Transverse colon (tissue), 4 donors: ENCODE measurements around the gene DECR2. TPM values are rescaled to one million over a fixed set of nuclear protein-coding genes. Genes with fewer than 3 reads are reported as not detected.
A peak's percentile ranks its signal among the peaks of the same experiment; 100 is the strongest.

Experiments
- DNase-seq: peaks from one replicate; pipeline ENCODE4 v3.0.0-alpha.2; 2019
- H3K27ac ChIP-seq, 4 donors: fragments of 200-600 bp; sonication (generic); 2 replicates each; pipeline ENCODE4 v1.5.1; 2016 to 2018; ENCODE audit warnings: inconsistent platforms in 4 of 4
- H3K27me3 ChIP-seq: fragments of 200-600 bp; sonication (generic); 2 replicates; pipeline ENCODE4 v1.5.1; 2017; ENCODE audit warnings: inconsistent platforms
- H3K36me3 ChIP-seq, 4 donors: fragments of 200-600 bp; sonication (generic); 2 replicates each; pipeline ENCODE4 v1.5.1; 2017 to 2019; ENCODE audit warnings: inconsistent platforms in 4 of 4
- H3K4me1 ChIP-seq, 4 donors: fragments of 200-600 bp; sonication (generic); 2 replicates each; pipeline ENCODE4 v1.5.1; 2017 to 2020; ENCODE audit warnings: inconsistent platforms in 4 of 4
- H3K4me3 ChIP-seq, 4 donors: fragments of 200-600 bp; sonication (generic); 1 replicate in 1 of 4; 2 replicates in 3 of 4; pipeline versions ENCODE4 v1.5.1 to v1.6.1; 2017 to 2019; ENCODE audit warnings: inconsistent platforms in 4 of 4
- H3K9me3 ChIP-seq, 2 donors: fragments of 200-600 bp; sonication (generic); 2 replicates each; pipeline ENCODE4 v1.5.1; 2017 to 2019; ENCODE audit warnings: inconsistent platforms in 2 of 2
- CTCF ChIP-seq, 5 experiments: fragments of 200-600 bp in 3 of 5; fragments of 450-650 bp in 2 of 5; sonication (generic) in 3 of 5; IDR thresholded peaks; 1 replicate in 2 of 5; 2 replicates in 3 of 5; pipeline ENCODE4 v1.5.1; 2016 to 2017; ENCODE audit warnings: antibody characterized with exemption in 5 of 5, inconsistent platforms in 3 of 5, mild to moderate bottlenecking in 2 of 5, moderate library complexity in 1 of 5
- EP300 ChIP-seq: sonication (generic); formaldehyde crosslinking; IDR thresholded peaks from one replicate; pipeline ENCODE4 v1.6.1; 2017; ENCODE audit warnings: antibody characterized with exemption, low read depth
- POLR2A ChIP-seq: fragments of 450-650 bp; IDR thresholded peaks from one replicate; pipeline ENCODE4 v1.6.1; 2016; ENCODE audit warnings: antibody characterized with exemption, mild to moderate bottlenecking, moderate library complexity
- POLR2AphosphoS5 ChIP-seq, 3 donors: sonication (generic); formaldehyde crosslinking; IDR thresholded peaks; one replicate each; pipeline ENCODE4 v1.6.1; 2016; ENCODE audit warnings: antibody characterized with exemption in 3 of 3
- WGBS, 2 donors: methylation state at CpG; one replicate each; pipeline ENCODE4 v1.1.5; 2018; ENCODE audit warnings: low coverage in 1 of 2; 5-methylcytosine and 5-hydroxymethylcytosine counted together
- in situ Hi-C, 4 donors: fragments of 200-750 bp; cut with MboI; loops; one replicate each; pipeline versions ENCODE4 v1.15.0 to v1.15.1; 2017; ENCODE audit warnings: low sequenced_read_pairs in 3 of 4, low pct_ligation_motif_present in 1 of 4, low pct_unique_long_range_greater_than_20kb in 1 of 4
- intact Hi-C: fragments of 100-400 bp; cut with DNase I; formaldehyde crosslinking; loops from one replicate; pipeline ENCODE4 v1.15.1; 2023; ENCODE audit warnings: low total_unique reads
- total RNA-seq, 4 donors: library from RNA; depleted of rRNA; stranded (reverse); fragments of >200 nt; gene quantifications; one replicate each; pipeline ENCODE4 v1.1.0, GENCODE V29; 2016

DECR2 gene
- total RNA-seq, 4 donors from 2014 or later = 65.7 to 148 (median 108) TPM

GRCh38 chr16:424033-424622, 22.4 kb downstream of the DECR2 start:
- WGBS, 2 donors = 35 to 40% methylated on average over 2 to 20 of the region's 20 CpGs
- Histone ChIP-seq H3K27me3 (peaks cover 9% of the 10 kb centered on the region), H3K9me3 (no peaks in the 10 kb centered on the region), H3K36me3 (no peaks in the 10 kb centered on the region), H3K27ac (peak overlapping the region; percentile 87 to 95 (median 91)), H3K4me3 (peak overlapping the region in 2 of 4 donors; percentile 56 to 57), H3K4me1 (peaks cover 10 to 40% (median 26%) of the 10 kb centered on the region in 4 donors)
- intact Hi-C loops (no loop called here), in situ Hi-C loops (no loop called here)
- TF ChIP-seq POLR2AphosphoS5 (IDR thresholded peaks at IDR 0.05) (peak; percentile 59 to 73 (median 70)), EP300 (peak; percentile 47), POLR2A (no peak), CTCF (IDR thresholded peaks at IDR 0.05) (no peak)
- peak; percentile 60 for DNase-seq

GRCh38 chr16:424623-425081, 23.0 kb downstream of the DECR2 start:
- TF ChIP-seq EP300 (no peak), CTCF (IDR thresholded peaks at IDR 0.05) (no peak), POLR2A (no peak)
- in situ Hi-C loops (no loop called here), intact Hi-C loops (no loop called here)
- DNase-seq = peak; percentile 44
- H3K27me3 ChIP-seq = peaks cover 9% of the 10 kb centered on the region
- H3K4me1 ChIP-seq = peaks cover 10 to 41% (median 26%) of the 10 kb centered on the region in 4 donors
- 4% methylated on average over 31 of the region's 31 CpGs; no CpG with 5 or more reads in 1 of the 2 donors for WGBS, 2 donors
- H3K4me3 ChIP-seq = peak overlapping the region; percentile 48 to 79 (median 56)
- no peaks in the 10 kb centered on the region for H3K9me3 ChIP-seq
- H3K36me3 ChIP-seq = no peaks in the 10 kb centered on the region
- H3K27ac ChIP-seq = peak overlapping the region; percentile 87 to 95 (median 91)

DNA sequence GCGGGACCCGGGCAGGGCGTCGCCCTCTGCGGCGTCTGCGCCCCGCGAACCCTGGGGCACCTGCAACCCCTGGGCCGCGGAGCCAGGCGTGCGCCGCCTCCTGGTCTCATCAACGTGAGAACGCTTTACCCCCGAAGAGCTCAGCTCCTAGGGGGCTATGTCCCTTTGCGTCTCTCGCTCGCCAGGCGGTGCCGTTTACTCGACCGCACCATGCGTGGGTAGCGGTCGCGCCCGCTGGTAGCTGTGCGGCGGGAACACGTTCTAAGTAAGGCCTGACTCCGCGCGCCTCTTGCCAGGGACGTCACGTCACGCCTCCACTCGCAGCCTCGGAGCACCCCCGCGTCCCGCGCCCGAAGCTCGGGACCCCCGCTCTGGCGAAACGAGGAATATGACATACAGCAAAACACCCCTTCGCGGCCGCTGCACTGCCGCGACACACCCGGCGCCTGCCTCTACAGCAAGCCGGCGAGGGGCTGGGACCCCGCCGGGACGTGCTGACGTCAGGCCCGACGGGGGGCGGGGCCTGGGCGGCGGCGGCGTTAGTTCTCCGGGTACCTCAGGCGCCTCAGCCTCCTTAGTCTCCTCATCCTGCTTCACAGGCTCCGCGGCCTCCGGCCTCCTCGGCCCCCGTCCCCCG, 23.5 kb downstream of the DECR2 start, which contains the start of gene RAB11FIP3:
TSS of gene RAB11FIP3 (plus strand) at position 568 of the 637 bp plus-strand sequence. CDS start 358 bp downstream, outside the sequence.
- in situ Hi-C loops = no loop called here
- peaks cover 9% of the 10 kb centered on the region for H3K27me3 ChIP-seq
- peak; percentile 85 for DNase-seq
- H3K27ac ChIP-seq = peak within 1 kb of the TSS; percentile 87 to 95 (median 91)
- peak within 1 kb of the TSS; percentile 48 to 79 (median 56) for H3K4me3 ChIP-seq
- TF ChIP-seq POLR2A = peak; percentile 37
- TF ChIP-seq POLR2AphosphoS5 (IDR thresholded peaks at IDR 0.05) = peak; percentile 78 to 84 (median 79)
- no peak for TF ChIP-seq EP300
- peak in 2 of 5 experiments; percentile 15 to 23 for TF ChIP-seq CTCF (IDR thresholded peaks at IDR 0.05)
- H3K4me1 ChIP-seq = peaks cover 10 to 41% (median 26%) of the 10 kb centered on the region in 4 donors
- 0% methylated on average over 24 of the region's 77 CpGs; no CpG with 5 or more reads in 1 of the 2 donors for WGBS, 2 donors
- intact Hi-C loops = no loop called here
- no peaks in the 10 kb centered on the region for H3K36me3 ChIP-seq
- H3K9me3 ChIP-seq = no peaks in the 10 kb centered on the region

DNA sequence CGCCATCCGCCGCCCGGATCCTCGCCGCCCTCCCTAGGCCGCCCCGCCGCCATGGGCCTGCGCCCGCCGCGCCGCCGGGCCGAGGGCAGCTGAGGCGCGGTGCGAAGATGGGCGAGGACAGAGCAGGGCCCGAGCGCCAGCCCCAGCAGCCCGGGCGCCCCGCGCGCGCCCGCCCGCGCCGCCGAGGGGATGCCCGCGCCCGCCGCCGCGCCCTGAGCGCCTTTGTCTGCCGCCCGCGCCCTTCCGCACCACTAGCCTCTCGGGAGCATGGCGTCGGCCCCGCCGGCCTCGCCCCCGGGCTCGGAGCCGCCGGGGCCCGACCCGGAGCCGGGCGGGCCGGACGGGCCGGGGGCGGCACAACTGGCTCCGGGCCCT, 24.0 kb downstream of the DECR2 start:
- Histone ChIP-seq H3K4me3 (peak overlapping the region; percentile 48 to 79 (median 56)), H3K27ac (peak overlapping the region; percentile 87 to 95 (median 91)), H3K36me3 (no peaks in the 10 kb centered on the region), H3K9me3 (no peaks in the 10 kb centered on the region), H3K4me1 (peaks cover 10 to 41% (median 26%) of the 10 kb centered on the region in 4 donors), H3K27me3 (peaks cover 9% of the 10 kb centered on the region)
- in situ Hi-C loops (no loop called here), intact Hi-C loops (no loop called here)
- no peak for DNase-seq
- WGBS, 2 donors = 0% methylated on average over 20 of the region's 63 CpGs; no CpG with 5 or more reads in 1 of the 2 donors
- TF ChIP-seq POLR2A (no peak), POLR2AphosphoS5 (IDR thresholded peaks at IDR 0.05) (no peak), EP300 (no peak), CTCF (IDR thresholded peaks at IDR 0.05) (no peak)
